HG03175 (cell line): Measurements from ENCODE around the gene KLHL30.

Experiments used
- ATAC-seq: cut with Tn5 transposase; IDR thresholded peaks from one replicate; pipeline ENCODE4 v1.9.1; 2021; ENCODE audit warnings: mild to moderate bottlenecking, moderate library complexity; ENCODE audit not compliant: unreplicated experiment

Gene KLHL30

GRCh38 chr2:238172439-238172838, 34.0 kb downstream of the KLHL30 start:
- ATAC-seq: no peak

- ATAC-seq: no peak
These were observed 35.2 kb downstream of the KLHL30 start for GRCh38 chr2:238173692-238174091.

GRCh38 chr2:238174291-238174690, 35.8 kb downstream of the KLHL30 start:
- no peak for ATAC-seq

- ATAC-seq: no peak
These were observed 36.2 kb downstream of the KLHL30 start for GRCh38 chr2:238174701-238175100.

GRCh38 chr2:238176613-238177012, 38.1 kb downstream of the KLHL30 start:
- no peak for ATAC-seq

GRCh38 chr2:238180554-238180953, 42.1 kb downstream of the KLHL30 start:
- ATAC-seq: no peak

- no peak for ATAC-seq
These were observed 43.9 kb downstream of the KLHL30 start for GRCh38 chr2:238182362-238182761.

- no peak for ATAC-seq
These were observed 45.4 kb downstream of the KLHL30 start for GRCh38 chr2:238183821-238184220.

GRCh38 chr2:238187618-238188548, 49.4 kb downstream of the KLHL30 start:
- no peak for ATAC-seq

- no peak for ATAC-seq
These were observed 52.0 kb downstream of the KLHL30 start for GRCh38 chr2:238190445-238190844.
